ENCODE results near the gene SAMMSON. TPM values are rescaled to one million over a fixed set of nuclear protein-coding genes. Genes with fewer than 3 reads are reported as not detected.

The SAMMSON gene
- total and polyA plus RNA-seq, 4 donors = not detected

DNA sequence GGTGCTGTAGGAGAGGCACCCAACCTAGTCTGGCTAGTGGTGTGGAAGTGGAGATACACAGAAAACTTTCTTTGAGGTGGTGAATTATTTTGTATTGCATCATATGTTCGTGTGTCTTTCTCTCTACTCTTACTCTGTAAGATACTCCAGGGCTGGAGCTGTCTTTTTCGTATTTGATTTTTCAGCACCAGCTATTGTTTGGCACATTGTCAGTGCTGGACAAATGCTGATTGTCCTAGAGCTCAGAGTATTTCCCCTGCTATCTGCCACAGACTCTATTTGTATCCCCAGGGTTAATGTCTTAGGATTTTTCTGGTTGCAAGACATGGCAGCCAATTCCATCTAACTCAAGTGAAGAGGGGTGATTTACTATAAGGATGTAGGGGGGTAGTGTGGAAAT, 110.5 kb downstream of the SAMMSON start (continued):
- no peak for TF ChIP-seq ZBTB33 (IDR thresholded peaks at IDR 0.05)
- TF ChIP-seq FOXA2 (IDR thresholded peaks at IDR 0.05) = no peak
- no peak for TF ChIP-seq GABPA (IDR thresholded peaks at IDR 0.05 in 1 of 2, conservative IDR thresholded peaks at IDR 0.05 in 1 of 2)

- no peaks in the 10 kb centered on the region for H3K9me3 ChIP-seq (ENCODE audit: control insufficient read depth in 4 of 4, low read length in 3 of 4)
- peaks cover 0 to 9% (median 0%) of the 10 kb centered on the region in 4 donors for H3K27me3 ChIP-seq (ENCODE audit: control insufficient read depth in 4 of 4, insufficient read depth in 4 of 4, low read length in 3 of 4)
- H3K4me3 ChIP-seq (ENCODE audit: low read depth in 1 of 3, low read length in 3 of 3) = no peak overlapping the region
- 66% methylated on average over 1 of the region's 1 CpG for WGBS
- H3K4me1 ChIP-seq (ENCODE audit: control insufficient read depth in 4 of 4, insufficient read depth in 4 of 4, low read length in 3 of 4) = no peaks in the 10 kb centered on the region
- H3K36me3 ChIP-seq (ENCODE audit: control insufficient read depth in 4 of 4, insufficient read depth in 3 of 4, low read depth in 1 of 4, low read length in 3 of 4) = no peaks in the 10 kb centered on the region
- no peak for TF ChIP-seq TAF1 (conservative IDR thresholded peaks at IDR 0.05)
- TF ChIP-seq FOXA1 (IDR thresholded peaks at IDR 0.05) = no peak
- no peak for TF ChIP-seq HNF4G (IDR thresholded peaks at IDR 0.05)
- no peak for TF ChIP-seq JUND (IDR thresholded peaks at IDR 0.05)
- TF ChIP-seq NR2F2 (IDR thresholded peaks at IDR 0.05) = no peak
- TF ChIP-seq RXRA (IDR thresholded peaks at IDR 0.05) = no peak
- TF ChIP-seq, protein P1, sequence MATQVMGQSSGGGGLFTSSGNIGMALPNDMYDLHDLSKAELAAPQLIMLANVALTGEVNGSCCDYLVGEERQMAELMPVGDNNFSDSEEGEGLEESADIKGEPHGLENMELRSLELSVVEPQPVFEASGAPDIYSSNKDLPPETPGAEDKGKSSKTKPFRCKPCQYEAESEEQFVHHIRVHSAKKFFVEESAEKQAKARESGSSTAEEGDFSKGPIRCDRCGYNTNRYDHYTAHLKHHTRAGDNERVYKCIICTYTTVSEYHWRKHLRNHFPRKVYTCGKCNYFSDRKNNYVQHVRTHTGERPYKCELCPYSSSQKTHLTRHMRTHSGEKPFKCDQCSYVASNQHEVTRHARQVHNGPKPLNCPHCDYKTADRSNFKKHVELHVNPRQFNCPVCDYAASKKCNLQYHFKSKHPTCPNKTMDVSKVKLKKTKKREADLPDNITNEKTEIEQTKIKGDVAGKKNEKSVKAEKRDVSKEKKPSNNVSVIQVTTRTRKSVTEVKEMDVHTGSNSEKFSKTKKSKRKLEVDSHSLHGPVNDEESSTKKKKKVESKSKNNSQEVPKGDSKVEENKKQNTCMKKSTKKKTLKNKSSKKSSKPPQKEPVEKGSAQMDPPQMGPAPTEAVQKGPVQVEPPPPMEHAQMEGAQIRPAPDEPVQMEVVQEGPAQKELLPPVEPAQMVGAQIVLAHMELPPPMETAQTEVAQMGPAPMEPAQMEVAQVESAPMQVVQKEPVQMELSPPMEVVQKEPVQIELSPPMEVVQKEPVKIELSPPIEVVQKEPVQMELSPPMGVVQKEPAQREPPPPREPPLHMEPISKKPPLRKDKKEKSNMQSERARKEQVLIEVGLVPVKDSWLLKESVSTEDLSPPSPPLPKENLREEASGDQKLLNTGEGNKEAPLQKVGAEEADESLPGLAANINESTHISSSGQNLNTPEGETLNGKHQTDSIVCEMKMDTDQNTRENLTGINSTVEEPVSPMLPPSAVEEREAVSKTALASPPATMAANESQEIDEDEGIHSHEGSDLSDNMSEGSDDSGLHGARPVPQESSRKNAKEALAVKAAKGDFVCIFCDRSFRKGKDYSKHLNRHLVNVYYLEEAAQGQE (IDR thresholded peaks at IDR 0.05) = no peak
- no peak for TF ChIP-seq SP1 (IDR thresholded peaks at IDR 0.05)
- TF ChIP-seq FOXA2 (IDR thresholded peaks at IDR 0.05) = no peak
- TF ChIP-seq, protein P2, sequence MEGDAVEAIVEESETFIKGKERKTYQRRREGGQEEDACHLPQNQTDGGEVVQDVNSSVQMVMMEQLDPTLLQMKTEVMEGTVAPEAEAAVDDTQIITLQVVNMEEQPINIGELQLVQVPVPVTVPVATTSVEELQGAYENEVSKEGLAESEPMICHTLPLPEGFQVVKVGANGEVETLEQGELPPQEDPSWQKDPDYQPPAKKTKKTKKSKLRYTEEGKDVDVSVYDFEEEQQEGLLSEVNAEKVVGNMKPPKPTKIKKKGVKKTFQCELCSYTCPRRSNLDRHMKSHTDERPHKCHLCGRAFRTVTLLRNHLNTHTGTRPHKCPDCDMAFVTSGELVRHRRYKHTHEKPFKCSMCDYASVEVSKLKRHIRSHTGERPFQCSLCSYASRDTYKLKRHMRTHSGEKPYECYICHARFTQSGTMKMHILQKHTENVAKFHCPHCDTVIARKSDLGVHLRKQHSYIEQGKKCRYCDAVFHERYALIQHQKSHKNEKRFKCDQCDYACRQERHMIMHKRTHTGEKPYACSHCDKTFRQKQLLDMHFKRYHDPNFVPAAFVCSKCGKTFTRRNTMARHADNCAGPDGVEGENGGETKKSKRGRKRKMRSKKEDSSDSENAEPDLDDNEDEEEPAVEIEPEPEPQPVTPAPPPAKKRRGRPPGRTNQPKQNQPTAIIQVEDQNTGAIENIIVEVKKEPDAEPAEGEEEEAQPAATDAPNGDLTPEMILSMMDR (IDR thresholded peaks at IDR 0.05; ENCODE audit: low read depth, low read length, missing input control) = no peak
- no peak for TF ChIP-seq ZBTB33 (IDR thresholded peaks at IDR 0.05)
- TF ChIP-seq ATF3 (IDR thresholded peaks at IDR 0.05) = no peak
- TF ChIP-seq RAD21 (IDR thresholded peaks at IDR 0.05) = no peak
- TF ChIP-seq HNF4A (conservative IDR thresholded peaks at IDR 0.05) = no peak
- no peak for TF ChIP-seq GABPA (IDR thresholded peaks at IDR 0.05 in 1 of 2, conservative IDR thresholded peaks at IDR 0.05 in 1 of 2)
- no peak for TF ChIP-seq YY1 (IDR thresholded peaks at IDR 0.05)
- TF ChIP-seq, protein P3, sequence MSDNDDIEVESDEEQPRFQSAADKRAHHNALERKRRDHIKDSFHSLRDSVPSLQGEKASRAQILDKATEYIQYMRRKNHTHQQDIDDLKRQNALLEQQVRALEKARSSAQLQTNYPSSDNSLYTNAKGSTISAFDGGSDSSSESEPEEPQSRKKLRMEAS (IDR thresholded peaks at IDR 0.05) = no peak
- no peak for TF ChIP-seq EGR1 (IDR thresholded peaks at IDR 0.05; ENCODE audit: low read depth in 2 of 2)
- no peak overlapping the region for H3K27ac ChIP-seq (ENCODE audit: low read depth in 1 of 2, low read length in 2 of 2)
- DNase-seq (ENCODE audit: low spot score) = no peak
- H3K9ac ChIP-seq (ENCODE audit: low read depth in 1 of 2, low read length in 2 of 2) = no peak overlapping the region
Observed at GRCh38 chr3:70111411-70111810, 111.9 kb downstream of the SAMMSON start.

Data from liver (tissue), 9 donors.